Measurements from ENCODE around the gene ROR2. TPM values are rescaled to one million over a fixed set of nuclear protein-coding genes. Genes with fewer than 3 reads are reported as not detected.

ROR2 gene
- total RNA-seq, 1 donor: 13.8 TPM

- H4K20me1 ChIP-seq (ENCODE audit: insufficient read depth, low read length): no peaks in the 10 kb centered on the region
- no peak overlapping the region for H3K4me2 ChIP-seq (ENCODE audit: insufficient read depth, low read length)
- no peaks in the 10 kb centered on the region for H3K36me3 ChIP-seq (ENCODE audit: insufficient read depth, low read length)
- H3K27ac ChIP-seq (ENCODE audit: low read depth, low read length): no peak overlapping the region
- no peak overlapping the region for H2AFZ ChIP-seq (ENCODE audit: low read length)
- H3K27me3 ChIP-seq (ENCODE audit: insufficient read depth, low read length): peaks cover 19% of the 10 kb centered on the region
- no peak for TF ChIP-seq CTCF (IDR thresholded peaks at IDR 0.05; ENCODE audit: extremely low read depth, low read depth, low read length)
- no peaks in the 10 kb centered on the region for H3K79me2 ChIP-seq (ENCODE audit: insufficient read depth, low read length)
- no peaks in the 10 kb centered on the region for H3K9me3 ChIP-seq (ENCODE audit: low read depth, low read length)
- H3K4me1 ChIP-seq (ENCODE audit: insufficient read depth, low read length): no peaks in the 10 kb centered on the region
- no peak overlapping the region for H3K4me3 ChIP-seq (ENCODE audit: insufficient read depth, low read length)
- no peak for DNase-seq (ENCODE audit: insufficient read length, low spot score, missing footprints)
Observed at GRCh38 chr9:91972711-91973110, 22.7 kb upstream of the ROR2 start.

DNA sequence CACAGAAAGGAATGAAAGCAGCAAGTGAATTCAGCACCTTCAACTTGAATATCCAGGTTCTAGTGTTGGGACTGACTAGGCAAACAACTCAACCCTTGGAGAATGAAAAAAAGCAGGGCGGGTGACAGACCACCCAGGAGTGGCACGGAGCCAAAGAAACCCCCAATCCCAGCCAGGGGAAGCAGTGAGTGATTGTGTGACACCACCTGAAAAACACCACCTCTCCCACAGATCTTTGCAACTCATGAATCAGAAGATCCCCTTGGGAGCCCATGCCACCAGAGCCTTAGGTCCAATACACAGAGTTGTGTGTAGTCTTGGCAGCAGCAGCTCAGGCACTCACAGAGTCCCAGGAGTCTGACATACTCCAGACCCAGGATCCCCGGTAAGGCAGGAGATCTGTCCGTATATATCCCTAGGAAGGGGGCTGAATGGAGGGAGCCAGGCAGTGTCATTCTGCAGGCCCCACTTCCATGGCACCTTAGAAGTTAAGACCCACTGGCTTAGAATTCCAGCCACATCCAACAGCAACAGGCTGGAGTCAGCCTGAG lies 22.1 kb upstream of the ROR2 start:
- no peak overlapping the region for H3K27ac ChIP-seq (ENCODE audit: low read depth, low read length)

DNA sequence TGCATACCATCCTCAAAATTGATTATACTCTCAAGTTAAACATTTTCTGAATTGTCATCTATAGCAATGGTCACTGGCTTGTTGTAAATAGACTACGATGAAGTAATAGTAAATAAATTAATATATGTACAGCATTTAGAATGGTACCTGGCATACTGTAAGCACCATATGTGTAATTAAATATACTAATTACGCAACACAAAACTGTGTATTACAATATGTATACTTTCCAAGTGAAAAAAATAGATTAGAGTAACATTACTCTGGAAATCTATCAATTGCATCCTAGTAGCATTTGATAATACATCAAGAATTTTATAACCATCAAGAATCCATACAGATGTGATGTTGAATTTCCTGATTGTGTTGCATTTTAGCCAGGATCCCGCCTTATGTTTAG lies 17.2 kb upstream of the ROR2 start:
- Histone ChIP-seq H3K27ac (ENCODE audit: low read depth, low read length) (no peak overlapping the region), H3K79me2 (ENCODE audit: insufficient read depth, low read length) (no peaks in the 10 kb centered on the region), H2AFZ (ENCODE audit: low read length) (no peak overlapping the region), H3K36me3 (ENCODE audit: insufficient read depth, low read length) (no peaks in the 10 kb centered on the region), H3K4me1 (ENCODE audit: insufficient read depth, low read length) (no peaks in the 10 kb centered on the region), H3K27me3 (ENCODE audit: insufficient read depth, low read length) (peaks cover 21% of the 10 kb centered on the region), H3K4me2 (ENCODE audit: insufficient read depth, low read length) (no peak overlapping the region), H3K9me3 (ENCODE audit: low read depth, low read length) (peaks cover 3% of the 10 kb centered on the region), H3K4me3 (ENCODE audit: insufficient read depth, low read length) (no peak overlapping the region), H4K20me1 (ENCODE audit: insufficient read depth, low read length) (no peaks in the 10 kb centered on the region)
- no peak for TF ChIP-seq CTCF (IDR thresholded peaks at IDR 0.05; ENCODE audit: extremely low read depth, low read depth, low read length)
- no peak for DNase-seq (ENCODE audit: insufficient read length, low spot score, missing footprints)

More for the DNA sequence above, 22.1 kb upstream of the ROR2 start:
- Histone ChIP-seq H3K4me3 (ENCODE audit: insufficient read depth, low read length) (no peak overlapping the region), H3K4me1 (ENCODE audit: insufficient read depth, low read length) (no peaks in the 10 kb centered on the region), H3K9me3 (ENCODE audit: low read depth, low read length) (no peaks in the 10 kb centered on the region), H3K36me3 (ENCODE audit: insufficient read depth, low read length) (no peaks in the 10 kb centered on the region), H3K4me2 (ENCODE audit: insufficient read depth, low read length) (no peak overlapping the region), H2AFZ (ENCODE audit: low read length) (no peak overlapping the region), H4K20me1 (ENCODE audit: insufficient read depth, low read length) (no peaks in the 10 kb centered on the region), H3K79me2 (ENCODE audit: insufficient read depth, low read length) (no peaks in the 10 kb centered on the region), H3K27me3 (ENCODE audit: insufficient read depth, low read length) (peaks cover 23% of the 10 kb centered on the region)
- TF ChIP-seq CTCF (IDR thresholded peaks at IDR 0.05; ENCODE audit: extremely low read depth, low read depth, low read length): no peak
- DNase-seq (ENCODE audit: insufficient read length, low spot score, missing footprints): no peak

DNA sequence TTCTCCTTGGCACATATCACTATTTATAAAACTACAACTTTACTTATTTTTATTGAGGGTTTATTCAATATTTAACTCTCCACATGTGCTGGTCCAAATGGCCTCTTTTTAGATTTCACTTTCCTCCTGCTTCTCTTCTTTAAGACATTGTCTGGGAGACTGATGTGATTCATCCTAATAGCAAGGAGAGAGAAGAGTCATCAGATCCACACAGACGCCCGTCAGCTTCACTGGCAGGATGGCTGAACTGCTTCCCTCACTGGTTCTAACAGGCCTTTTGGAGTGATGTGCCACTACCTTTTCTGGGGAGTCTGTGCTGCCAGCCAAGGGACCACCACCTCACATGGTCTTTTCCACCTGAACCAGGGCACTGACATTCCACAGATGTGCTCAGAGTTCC lies 16.5 kb upstream of the ROR2 start:
- no peaks in the 10 kb centered on the region for H3K4me1 ChIP-seq (ENCODE audit: insufficient read depth, low read length)
- peaks cover 3% of the 10 kb centered on the region for H3K9me3 ChIP-seq (ENCODE audit: low read depth, low read length)
- H3K4me2 ChIP-seq (ENCODE audit: insufficient read depth, low read length): no peak overlapping the region
- no peak for TF ChIP-seq CTCF (IDR thresholded peaks at IDR 0.05; ENCODE audit: extremely low read depth, low read depth, low read length)
- no peak overlapping the region for H2AFZ ChIP-seq (ENCODE audit: low read length)
- no peak overlapping the region for H3K4me3 ChIP-seq (ENCODE audit: insufficient read depth, low read length)
- no peaks in the 10 kb centered on the region for H4K20me1 ChIP-seq (ENCODE audit: insufficient read depth, low read length)
- peaks cover 16% of the 10 kb centered on the region for H3K27me3 ChIP-seq (ENCODE audit: insufficient read depth, low read length)
- H3K27ac ChIP-seq (ENCODE audit: low read depth, low read length): no peak overlapping the region
- no peaks in the 10 kb centered on the region for H3K36me3 ChIP-seq (ENCODE audit: insufficient read depth, low read length)
- DNase-seq (ENCODE audit: insufficient read length, low spot score, missing footprints): no peak
- H3K79me2 ChIP-seq (ENCODE audit: insufficient read depth, low read length): no peaks in the 10 kb centered on the region

All from osteoblast (primary cell).